Endothelial cell of umbilical vein (primary cell): ENCODE data around the gene MTFMT. TPM values are rescaled to one million over a fixed set of nuclear protein-coding genes. Genes with fewer than 3 reads are reported as not detected.
A peak's percentile ranks its signal among the peaks of the same experiment; 100 is the strongest.

ENCODE experiments used
- BruUV-seq: library from RNA; stranded (reverse); fragments of 400-500 nt; replicated peaks from 2 replicates; lab custom pipeline; 2021; lab: Mats Ljungman, UMichigan
- CTCF ChIA-PET: fragments of 300-600, 350-600 bp; sonication (Branson Sonifier 250); formaldehyde crosslinking; loops from one replicate; lab custom pipeline; 2021; ENCODE audit warnings: antibody characterized with exemption, inconsistent platforms; lab: Charles Lee
- POLR2A ChIA-PET: fragments of 300-600, 350-600 bp; sonication (Branson Sonifier 250); formaldehyde crosslinking; loops from one replicate; lab custom pipeline; 2021; ENCODE audit warnings: antibody characterized with exemption, inconsistent platforms; lab: Charles Lee
- DNase-seq: peaks from one replicate; pipeline ENCODE4 v3.0.0-alpha.2; 2011; ENCODE audit warnings: low read depth, low spot score
- FAIRE-seq: peaks from 2 replicates; lab custom pipeline; 2011; peaks lifted over from hg19 to GRCh38; lab: Jason Lieb, UNC
- H2AFZ ChIP-seq: 2 replicates; pipeline ENCODE4 v1.6.0; 2012; ENCODE audit warnings: low read depth, low read length, control low read depth, inconsistent platforms
- H3K27ac ChIP-seq: 2 replicates; pipeline ENCODE4 v1.5.1; 2011; ENCODE audit warnings: low read depth, mild to moderate bottlenecking, control low read depth, low read length, moderate library complexity; ENCODE audit not compliant: insufficient read depth
- H3K27me3 ChIP-seq, 2 experiments: 2 replicates each; pipeline versions ENCODE4 v1.6.0 to v1.6.1; 2011; ENCODE audit warnings: low read length in 2 of 2, mixed read lengths in 1 of 2; ENCODE audit not compliant: control insufficient read depth in 2 of 2, insufficient read depth in 2 of 2
- H3K36me3 ChIP-seq, 2 experiments: 2 replicates in 1 of 2; 3 replicates in 1 of 2; pipeline ENCODE4 v1.5.1; 2011; ENCODE audit warnings: low read length in 2 of 2, mild to moderate bottlenecking in 1 of 2, moderate library complexity in 1 of 2; ENCODE audit not compliant: control insufficient read depth in 2 of 2, insufficient read depth in 2 of 2; ENCODE audit errors: extremely low read depth in 1 of 2
- H3K4me1 ChIP-seq: 3 replicates; pipeline ENCODE4 v1.5.1; 2011; ENCODE audit warnings: mild to moderate bottlenecking, low read length; ENCODE audit not compliant: control insufficient read depth, insufficient read depth; ENCODE audit errors: extremely low read depth
- H3K4me2 ChIP-seq: 2 replicates; pipeline ENCODE4 v1.6.1; 2011; ENCODE audit warnings: low read length, control low read depth, mixed read lengths; ENCODE audit not compliant: insufficient read depth
- H3K4me3 ChIP-seq, 3 experiments: fragments of 200-600 bp in 1 of 3; sonication (generic), shearing (Covaris generic) in 1 of 3; replicated peaks in 1 of 3; 2 replicates each; pipeline ENCODE4 v1.5.1; 2011 to 2016; ENCODE audit warnings: control low read depth in 3 of 3, low read length in 3 of 3, mild to moderate bottlenecking in 2 of 3, inconsistent platforms in 1 of 3, low read depth in 1 of 3, moderate library complexity in 1 of 3; ENCODE audit not compliant: insufficient read depth in 1 of 3
- H3K79me2 ChIP-seq: 2 replicates; pipeline ENCODE4 v1.6.0; 2012; ENCODE audit warnings: low read length, inconsistent platforms; ENCODE audit not compliant: control insufficient read depth, insufficient read depth
- H3K9ac ChIP-seq: replicated peaks from 2 replicates; pipeline ENCODE3; 2011; ENCODE audit warnings: low read length, control low read depth; ENCODE audit not compliant: insufficient read depth; ENCODE audit errors: extremely low read depth
- H3K9me1 ChIP-seq: replicated peaks from 3 replicates; pipeline ENCODE4 v1.6.0; 2011; ENCODE audit warnings: mild to moderate bottlenecking, low read length; ENCODE audit not compliant: control insufficient read depth, insufficient read depth; ENCODE audit errors: extremely low read depth
- H3K9me3 ChIP-seq: replicated peaks from 2 replicates; pipeline ENCODE4 v1.5.1; 2012; ENCODE audit warnings: low read length, inconsistent platforms; ENCODE audit not compliant: control insufficient read depth, insufficient read depth
- H4K20me1 ChIP-seq: replicated peaks from 2 replicates; pipeline ENCODE3; 2011; ENCODE audit warnings: mild to moderate bottlenecking, low read length; ENCODE audit not compliant: control insufficient read depth, insufficient read depth; ENCODE audit errors: extremely low read depth
- EZH2 ChIP-seq: IDR thresholded peaks from 2 replicates; pipeline ENCODE4 v1.6.1; 2012; ENCODE audit warnings: borderline replicate concordance, low read depth, mild to moderate bottlenecking, moderate library complexity, low read length, inconsistent platforms; ENCODE audit not compliant: severe bottlenecking
- FOS ChIP-seq: IDR thresholded peaks from 2 replicates; pipeline ENCODE4 v1.6.1; 2011; ENCODE audit warnings: mild to moderate bottlenecking, low read length, moderate library complexity, borderline replicate concordance; ENCODE audit not compliant: insufficient read depth
- GATA2 ChIP-seq: IDR thresholded peaks from 2 replicates; pipeline ENCODE4 v1.7.0; 2011; ENCODE audit warnings: low read depth, mild to moderate bottlenecking, moderate library complexity, mixed read lengths, low read length; ENCODE audit not compliant: insufficient read length, insufficient read depth
- JUN ChIP-seq: IDR thresholded peaks from 2 replicates; pipeline ENCODE4 v1.6.1; 2011; ENCODE audit warnings: borderline replicate concordance, low read depth; ENCODE audit not compliant: insufficient read length, insufficient read depth
- MYC ChIP-seq: IDR thresholded peaks from one replicate; pipeline ENCODE4 v1.6.1; 2011; ENCODE audit warnings: mild to moderate bottlenecking, low read depth, low read length
- POLR2A ChIP-seq: IDR thresholded peaks from 2 replicates; pipeline ENCODE4 v1.6.1; 2012; ENCODE audit warnings: low read depth, mild to moderate bottlenecking, control low read depth, low read length
- POLR2AphosphoS5 ChIP-seq: IDR thresholded peaks from 2 replicates; pipeline ENCODE4 v1.6.1; 2012; ENCODE audit warnings: low read depth, mild to moderate bottlenecking, control low read depth, low read length, moderate library complexity; ENCODE audit not compliant: insufficient read depth
- dilution Hi-C: fragments of 300-500 bp; cut with MboI; formaldehyde crosslinking; loops from one replicate; pipeline ENCODE4 v1.15.0; 2019; ENCODE audit warnings: low sequenced_read_pairs; ENCODE audit not compliant: extremely low pct_ligation_motif_present
- intact Hi-C: fragments of 100-400 bp; cut with micrococcal nuclease; formaldehyde crosslinking; loops from one replicate; pipeline ENCODE4 v1.10.0; 2022
- polyA plus RNA-seq, 4 experiments: library from polyadenylated mRNA; depleted of rRNA in 3 of 4; stranded (reverse) in 3 of 4; unstranded in 1 of 4; fragments of >200 nt; gene quantifications; 2 replicates each; pipeline versions ENCODE4 v1.2.1 to v1.2.3, GENCODE V29; 2011 to 2012; ENCODE audit warnings: missing spikeins in 1 of 4
- total RNA-seq: library from RNA; stranded (reverse); gene quantifications from 2 replicates; pipeline ENCODE4 v1.2.3, GENCODE V29; 2021
- TF ChIP-seq, protein P1 (sequence below): IDR thresholded peaks from 2 replicates; pipeline ENCODE4 v1.6.1; 2011; ENCODE audit not compliant: insufficient read depth, insufficient read length
- TF ChIP-seq, protein P2 (sequence below), 2 donors: IDR thresholded peaks; 1 replicate in 1 of 2; 2 replicates in 1 of 2; pipeline ENCODE4 v1.5.1; 2011; ENCODE audit warnings: low read length in 2 of 2, mild to moderate bottlenecking in 2 of 2, moderate library complexity in 2 of 2, control low read depth in 1 of 2, inconsistent platforms in 1 of 2, low read depth in 1 of 2; ENCODE audit not compliant: insufficient read depth in 1 of 2; ENCODE audit errors: extremely low read depth in 1 of 2

MTFMT gene
- total and polyA plus RNA-seq, 2 donors (not counting 3 experiments of a cell fraction or from before 2014, with no cell fraction given) = 7.5 to 20.4 TPM

DNA sequence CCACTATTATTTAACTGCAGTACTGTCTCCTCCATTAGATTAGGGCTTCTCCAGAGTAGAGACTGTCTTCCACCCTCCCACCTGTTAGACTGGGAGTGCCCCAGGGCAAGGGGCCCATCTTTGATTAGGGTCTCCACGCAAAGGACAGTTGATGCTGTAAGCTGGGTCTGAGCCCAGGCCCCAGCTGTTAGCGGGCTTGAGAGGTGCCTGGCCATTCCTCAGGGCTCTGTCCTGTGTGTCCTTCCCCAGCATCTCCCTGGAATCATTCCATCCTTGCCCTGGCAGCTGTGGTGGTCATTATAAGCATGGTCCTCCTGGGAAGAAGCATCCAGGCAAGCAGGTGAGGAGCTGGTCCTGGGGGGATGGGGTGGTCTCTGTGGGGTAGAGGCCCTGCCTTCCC is 21.8 kb upstream of the MTFMT start:
- Histone ChIP-seq H3K4me1 (peaks cover 11% of the 10 kb centered on the region), H3K36me3 (no peaks in the 10 kb centered on the region), H3K4me2 (no peak overlapping the region), H3K9me1 (no peaks in the 10 kb centered on the region), H3K9ac (no peak overlapping the region), H3K27me3 (no peaks in the 10 kb centered on the region), H2AFZ (no peak overlapping the region), H3K9me3 (no peaks in the 10 kb centered on the region), H4K20me1 (no peaks in the 10 kb centered on the region), H3K4me3 (no peak overlapping the region), H3K79me2 (no peaks in the 10 kb centered on the region), H3K27ac (no peak overlapping the region)
- no TSS peak for BruUV-seq
- intact Hi-C loops (no loop called here), dilution Hi-C loops (no loop called here)
- TF ChIP-seq, protein P1, sequence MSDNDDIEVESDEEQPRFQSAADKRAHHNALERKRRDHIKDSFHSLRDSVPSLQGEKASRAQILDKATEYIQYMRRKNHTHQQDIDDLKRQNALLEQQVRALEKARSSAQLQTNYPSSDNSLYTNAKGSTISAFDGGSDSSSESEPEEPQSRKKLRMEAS = no peak
- TF ChIP-seq FOS (no peak), POLR2A (no peak), MYC (no peak), JUN (no peak), EZH2 (no peak)
- POLR2A ChIA-PET = no interaction called here
- FAIRE-seq (no peak), DNase-seq (no peak)
- CTCF ChIA-PET = interaction anchor here (0.7 to 7.2 kb wide), 7 partner anchors 9 to 52 kb away, joined by 3 to 89 read pairs (median 5); partner anchors contain the start of gene KBTBD13

DNA sequence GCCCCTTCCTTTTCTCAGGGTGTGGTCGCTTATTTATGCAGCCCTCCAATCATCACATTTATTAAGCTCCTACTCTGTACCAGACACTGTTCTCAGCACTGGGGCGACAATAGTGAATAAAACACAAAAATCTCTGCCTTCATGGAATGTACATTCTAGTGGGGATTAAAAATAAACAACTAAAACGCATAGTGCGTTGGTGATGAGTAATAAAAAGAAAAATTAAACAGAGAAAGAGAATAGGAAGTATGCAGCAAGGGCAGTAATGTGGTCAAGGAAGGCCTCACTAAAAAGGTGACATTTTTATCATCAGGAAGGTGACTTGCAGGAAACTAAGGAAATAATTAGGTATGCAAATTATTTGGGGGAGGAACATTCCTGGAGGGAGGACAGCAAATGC is 20.8 kb upstream of the MTFMT start:
- Histone ChIP-seq H3K36me3 (no peaks in the 10 kb centered on the region), H3K4me2 (peak overlapping the region; percentile 61), H4K20me1 (no peaks in the 10 kb centered on the region), H3K9me1 (no peaks in the 10 kb centered on the region), H3K4me1 (peaks cover 11% of the 10 kb centered on the region), H3K9ac (no peak overlapping the region), H2AFZ (peak overlapping the region; percentile 40), H3K27me3 (no peaks in the 10 kb centered on the region), H3K4me3 (no peak overlapping the region), H3K79me2 (no peaks in the 10 kb centered on the region), H3K9me3 (no peaks in the 10 kb centered on the region), H3K27ac (no peak overlapping the region)
- BruUV-seq = no TSS peak
- ChIA-PET CTCF (interaction anchor here (0.9 to 7.2 kb wide), 6 partner anchors 8 to 53 kb away, joined by 3 to 89 read pairs (median 10); partner anchors contain the start of gene KBTBD13), POLR2A (no interaction called here)
- DNase-seq (no peak), FAIRE-seq (no peak)
- dilution Hi-C loops = no loop called here
- TF ChIP-seq, protein P1 = no peak
- TF ChIP-seq POLR2A = no peak
- no peak for TF ChIP-seq GATA2
- TF ChIP-seq MYC = no peak
- TF ChIP-seq JUN = no peak
- TF ChIP-seq POLR2AphosphoS5 = no peak
- TF ChIP-seq, protein P2, sequence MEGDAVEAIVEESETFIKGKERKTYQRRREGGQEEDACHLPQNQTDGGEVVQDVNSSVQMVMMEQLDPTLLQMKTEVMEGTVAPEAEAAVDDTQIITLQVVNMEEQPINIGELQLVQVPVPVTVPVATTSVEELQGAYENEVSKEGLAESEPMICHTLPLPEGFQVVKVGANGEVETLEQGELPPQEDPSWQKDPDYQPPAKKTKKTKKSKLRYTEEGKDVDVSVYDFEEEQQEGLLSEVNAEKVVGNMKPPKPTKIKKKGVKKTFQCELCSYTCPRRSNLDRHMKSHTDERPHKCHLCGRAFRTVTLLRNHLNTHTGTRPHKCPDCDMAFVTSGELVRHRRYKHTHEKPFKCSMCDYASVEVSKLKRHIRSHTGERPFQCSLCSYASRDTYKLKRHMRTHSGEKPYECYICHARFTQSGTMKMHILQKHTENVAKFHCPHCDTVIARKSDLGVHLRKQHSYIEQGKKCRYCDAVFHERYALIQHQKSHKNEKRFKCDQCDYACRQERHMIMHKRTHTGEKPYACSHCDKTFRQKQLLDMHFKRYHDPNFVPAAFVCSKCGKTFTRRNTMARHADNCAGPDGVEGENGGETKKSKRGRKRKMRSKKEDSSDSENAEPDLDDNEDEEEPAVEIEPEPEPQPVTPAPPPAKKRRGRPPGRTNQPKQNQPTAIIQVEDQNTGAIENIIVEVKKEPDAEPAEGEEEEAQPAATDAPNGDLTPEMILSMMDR (IDR thresholded peaks at IDR 0.05; ENCODE audit: extremely low read depth in 1 of 2, insufficient read depth in 1 of 2, low read depth in 1 of 2, low read length in 2 of 2) = no peak
- TF ChIP-seq FOS = no peak
- TF ChIP-seq EZH2 = no peak
- intact Hi-C loops = no loop called here
